GM20000 (cell line): ENCODE results near the gene PTPRM.

Experiments used
- DNase-seq: peaks from one replicate; pipeline ENCODE4 v3.0.0; 2012; ENCODE audit warnings: low spot score
- TF ChIP-seq, protein P1 (sequence below): IDR thresholded peaks from 2 replicates; pipeline ENCODE4 v1.5.1; 2012; ENCODE audit warnings: mild to moderate bottlenecking, control low read depth; ENCODE audit errors: extremely low read depth, missing control alignments

PTPRM gene

DNA sequence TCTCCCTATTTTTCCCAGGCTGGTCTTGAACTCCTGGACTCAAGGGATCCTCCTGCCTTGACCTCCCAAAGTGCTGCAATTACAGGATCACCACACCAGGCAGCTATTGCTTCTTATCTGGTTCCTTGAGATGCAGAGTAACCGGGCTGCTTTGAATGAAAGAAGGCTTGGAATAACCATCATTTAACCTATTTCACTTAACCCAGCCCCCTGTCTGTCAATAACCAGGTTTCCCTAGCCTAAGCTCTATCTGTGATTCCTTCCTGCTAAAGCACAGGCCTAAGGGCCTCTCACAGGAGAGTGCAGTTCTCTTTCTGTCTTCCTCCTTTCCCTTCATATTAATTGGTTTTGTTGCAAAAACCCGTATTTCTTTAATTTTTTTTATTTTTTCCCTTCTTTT, 648.6 kb downstream of the PTPRM start:
- DNase-seq = no peak
- TF ChIP-seq, protein P1, sequence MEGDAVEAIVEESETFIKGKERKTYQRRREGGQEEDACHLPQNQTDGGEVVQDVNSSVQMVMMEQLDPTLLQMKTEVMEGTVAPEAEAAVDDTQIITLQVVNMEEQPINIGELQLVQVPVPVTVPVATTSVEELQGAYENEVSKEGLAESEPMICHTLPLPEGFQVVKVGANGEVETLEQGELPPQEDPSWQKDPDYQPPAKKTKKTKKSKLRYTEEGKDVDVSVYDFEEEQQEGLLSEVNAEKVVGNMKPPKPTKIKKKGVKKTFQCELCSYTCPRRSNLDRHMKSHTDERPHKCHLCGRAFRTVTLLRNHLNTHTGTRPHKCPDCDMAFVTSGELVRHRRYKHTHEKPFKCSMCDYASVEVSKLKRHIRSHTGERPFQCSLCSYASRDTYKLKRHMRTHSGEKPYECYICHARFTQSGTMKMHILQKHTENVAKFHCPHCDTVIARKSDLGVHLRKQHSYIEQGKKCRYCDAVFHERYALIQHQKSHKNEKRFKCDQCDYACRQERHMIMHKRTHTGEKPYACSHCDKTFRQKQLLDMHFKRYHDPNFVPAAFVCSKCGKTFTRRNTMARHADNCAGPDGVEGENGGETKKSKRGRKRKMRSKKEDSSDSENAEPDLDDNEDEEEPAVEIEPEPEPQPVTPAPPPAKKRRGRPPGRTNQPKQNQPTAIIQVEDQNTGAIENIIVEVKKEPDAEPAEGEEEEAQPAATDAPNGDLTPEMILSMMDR = no peak

DNA sequence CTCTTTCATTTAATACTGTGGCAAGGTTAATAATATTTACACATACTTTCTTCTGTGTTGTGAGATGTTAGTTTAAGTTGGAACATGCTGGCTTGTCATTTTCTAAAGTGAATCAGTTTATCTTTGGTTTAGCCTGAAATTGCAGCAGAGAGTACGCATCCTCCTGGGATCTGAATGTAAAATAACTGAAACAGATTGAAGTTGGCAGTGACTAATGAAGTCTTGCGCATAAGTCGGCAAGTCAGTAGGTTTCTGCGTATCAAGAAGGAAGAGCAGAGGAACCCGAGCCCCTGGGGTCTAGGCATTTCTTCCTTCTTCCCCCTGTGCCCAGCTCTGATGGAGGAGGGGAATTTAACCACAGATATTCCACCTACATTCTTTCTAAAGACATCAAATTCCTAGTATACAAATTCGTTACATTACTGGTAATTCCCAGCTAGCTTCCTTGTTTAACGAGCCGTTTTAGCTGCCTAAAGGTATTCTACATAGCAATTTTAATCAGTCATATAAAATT, 650.0 kb downstream of the PTPRM start:
- TF ChIP-seq, protein P1 = no peak
- no peak for DNase-seq

DNA sequence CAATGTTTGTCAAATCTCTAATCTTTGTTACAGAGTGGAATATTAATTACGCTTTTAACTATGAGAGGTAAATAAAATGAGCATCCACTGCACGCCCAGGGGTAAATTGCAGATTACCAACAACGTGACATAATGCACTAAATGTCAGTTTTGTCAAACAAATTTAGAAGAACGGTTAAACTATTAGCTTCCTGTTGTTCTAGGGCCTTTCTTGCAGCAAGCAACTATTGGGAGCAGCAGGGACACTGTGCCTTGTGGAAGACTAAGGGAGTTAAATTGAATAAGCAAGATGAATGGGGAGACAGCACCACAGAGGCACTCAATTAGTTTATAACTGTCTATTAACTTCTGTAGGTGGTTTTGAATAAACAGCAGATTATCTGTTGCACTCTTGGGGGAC, 651.1 kb downstream of the PTPRM start:
- DNase-seq = no peak
- TF ChIP-seq, protein P1 = no peak

DNA sequence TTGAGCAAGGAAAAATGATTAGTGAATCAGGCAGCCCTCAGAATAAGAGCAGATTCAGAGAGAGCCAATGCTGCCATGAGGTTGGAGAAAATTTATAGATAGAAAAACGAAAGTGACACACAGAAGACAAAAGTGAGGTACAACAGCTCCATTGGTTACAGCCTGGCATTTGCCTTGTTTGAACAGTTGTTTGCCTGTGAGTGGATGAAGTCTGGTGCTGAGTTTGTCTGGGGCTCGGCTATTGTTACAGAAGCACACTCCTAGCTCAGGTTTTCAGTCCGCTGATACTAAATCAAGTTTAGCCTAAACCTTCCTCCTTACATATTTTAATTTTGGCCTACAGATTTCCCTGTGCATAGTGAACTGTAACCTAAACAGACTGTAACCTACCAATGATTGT, 654.3 kb downstream of the PTPRM start:
- DNase-seq = no peak

DNA sequence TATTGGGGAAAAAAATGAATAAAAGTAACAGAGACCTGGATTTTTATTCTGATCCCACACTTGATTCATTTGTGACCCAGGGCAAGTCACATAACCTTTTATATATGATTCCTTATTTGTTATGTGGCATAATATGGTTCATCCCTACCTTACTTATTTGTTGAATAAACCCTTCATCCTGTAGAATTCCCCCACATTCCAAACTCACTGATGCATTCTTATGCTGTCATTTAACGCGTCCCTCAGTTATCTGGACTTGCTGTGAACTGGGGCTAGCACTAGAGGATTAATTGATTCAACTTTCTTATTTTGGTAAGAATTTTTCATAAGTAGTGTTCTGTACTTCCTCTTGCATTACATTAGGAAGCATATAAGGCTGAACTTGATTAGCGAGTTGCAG, 657.5 kb downstream of the PTPRM start:
- no peak for DNase-seq
- TF ChIP-seq, protein P1 = no peak

More for the DNA sequence above, 654.3 kb downstream of the PTPRM start:
- TF ChIP-seq, protein P1 = no peak

DNA sequence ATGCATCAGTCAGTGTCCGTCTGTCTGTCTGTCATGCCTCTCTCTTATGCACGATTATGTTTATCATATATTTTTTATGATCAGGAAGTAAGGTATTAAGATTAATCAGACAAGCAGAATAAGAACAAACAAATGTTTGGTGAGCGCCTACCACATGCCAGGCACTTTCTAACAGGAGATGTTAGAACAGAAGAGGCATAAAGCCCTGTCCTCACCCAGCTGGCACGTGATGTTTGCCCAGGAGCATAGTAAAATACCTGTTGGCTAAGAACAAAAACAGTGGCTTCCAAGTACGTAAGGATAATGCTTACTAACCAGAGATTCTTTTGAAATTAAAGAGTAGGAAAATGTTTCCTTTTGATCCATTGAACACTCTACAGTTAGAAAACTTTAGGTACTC, 661.9 kb downstream of the PTPRM start:
- TF ChIP-seq, protein P1 = no peak
- DNase-seq = no peak

DNA sequence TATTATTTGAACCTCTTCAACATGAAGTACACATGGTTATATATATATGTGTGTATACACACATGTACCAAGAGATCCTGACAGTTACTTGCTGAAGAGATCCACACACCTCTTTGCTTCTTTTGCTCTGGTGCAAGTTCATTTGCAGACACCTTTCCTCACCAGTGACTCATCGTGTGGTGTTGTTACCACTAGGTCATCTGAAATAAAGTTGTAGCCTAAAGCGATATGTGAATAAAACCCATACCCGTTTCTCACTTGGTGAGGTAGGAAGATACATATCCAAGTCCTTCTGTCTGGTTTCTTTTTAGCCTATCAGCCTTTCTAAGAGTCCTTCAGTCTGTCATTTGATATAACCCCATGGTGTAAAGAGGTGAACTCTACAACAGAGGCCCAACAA, 662.7 kb downstream of the PTPRM start:
- TF ChIP-seq, protein P1 = no peak
- no peak for DNase-seq
